Heart right ventricle (tissue), 16 donors: Measurements from ENCODE around the gene DAPK1. TPM values are rescaled to one million over a fixed set of nuclear protein-coding genes. Genes with fewer than 3 reads are reported as not detected.

Experiments used
- ATAC-seq, 8 donors: fragments of 200-7000 bp; cut with Tn5 transposase; one replicate each; pipeline ENCODE4 v1.9.1; 2020; ENCODE audit warnings: mild to moderate bottlenecking in 8 of 8, moderate library complexity in 8 of 8, moderate number of reproducible peaks in 1 of 8
- DNase-seq, 2 donors: peaks; one replicate each; pipeline ENCODE4 v3.0.0-alpha.2; 2020
- H3K27ac ChIP-seq, 10 donors: fragments of 200-600 bp; sonication (generic) in 2 of 10; one replicate each; pipeline versions ENCODE4 v1.5.0 to v1.8.0; 2020 to 2022; ENCODE audit warnings: mild to moderate bottlenecking in 3 of 10
- H3K27me3 ChIP-seq, 7 donors: fragments of 200-600 bp; one replicate each; pipeline ENCODE4 v1.8.0; 2021 to 2022; ENCODE audit warnings: mild to moderate bottlenecking in 2 of 7
- H3K36me3 ChIP-seq, 9 donors: fragments of 200-600 bp; sonication (generic) in 1 of 9; one replicate each; pipeline versions ENCODE4 v1.5.0 to v1.8.0; 2020 to 2022; ENCODE audit warnings: mild to moderate bottlenecking in 2 of 9
- H3K4me1 ChIP-seq, 9 donors: fragments of 200-600 bp; sonication (generic) in 1 of 9; one replicate each; pipeline versions ENCODE4 v1.5.0 to v1.8.0; 2020 to 2022; ENCODE audit warnings: mild to moderate bottlenecking in 4 of 9
- H3K4me3 ChIP-seq, 10 donors: fragments of 200-600 bp; sonication (generic) in 2 of 10; one replicate each; pipeline versions ENCODE4 v1.5.0 to v1.8.0; 2020 to 2022; ENCODE audit warnings: mild to moderate bottlenecking in 7 of 10, moderate library complexity in 2 of 10
- H3K9me3 ChIP-seq, 11 donors: fragments of 200-600 bp in 10 of 11; sonication (generic) in 2 of 11; one replicate each; pipeline versions ENCODE4 v1.5.0 to v1.8.0; 2013 to 2022; ENCODE audit warnings: mild to moderate bottlenecking in 2 of 11, control low read depth in 1 of 11, moderate library complexity in 1 of 11
- CTCF ChIP-seq, 9 donors: fragments of 200-600 bp; sonication (generic) in 2 of 9; IDR thresholded peaks; one replicate each; pipeline versions ENCODE4 v1.5.0 to v1.8.0; 2021 to 2022; ENCODE audit warnings: antibody characterized with exemption in 9 of 9, mild to moderate bottlenecking in 5 of 9, moderate library complexity in 1 of 9
- WGBS, 2 donors: extraction: QIAGEN DNeasy Blood & Tissue Kit; methylation state at CpG; one replicate each; pipeline ENCODE4 v1.1.7; 2013; ENCODE audit warnings: inconsistent platforms in 1 of 2; 5-methylcytosine and 5-hydroxymethylcytosine counted together
- intact Hi-C, 10 donors: fragments of 100-400 bp; cut with DNase I; formaldehyde crosslinking; loops; one replicate each; pipeline versions ENCODE4 v1.11.1 to v1.14.2; 2022
- polyA plus RNA-seq, 2 donors: library from polyadenylated mRNA; stranded (reverse); fragments of 200-250 nt; gene quantifications; one replicate each; pipeline ENCODE4 v1.2.3, GENCODE V29; 2013
- total RNA-seq, 10 donors: library from RNA; stranded (reverse); fragmentation: NEBNext Ultra II Directional in 3 of 10; extraction: Animal tissue kit (Norgen Biotek cat#: 25700) in 3 of 10; gene quantifications; one replicate each; pipeline versions ENCODE4 v1.2.1 to v1.2.4, GENCODE V29; 2021 to 2023
- donor health status: Arrhythmogenic right ventricular cardiomyopathy.
- donor health status: ischemic (EF 13 %, LVEDD 7.1; RV severe dilation, severe dysfunction).
- donor health status: healthy with polysubstance abuse.
- donor health status: DM: no; HTN: yes; CAD: no.
- donor health status: DM: no; HTN: no; CAD: no.
- donor health status: ischemic (EF 25% LVEDD 6.9; RV normal size, moderate dysfunction).
- donor health status: ischemic (EF 25% LVEDD 5.7; RV mildly dilated, moderate dysfunction).
- donor health status: healthy.
- donor health status: DM: yes; HTN: yes; CAD: no.
- donor health status: Ischemic cardiomyopathy.
- donor health status: ischemic (EF 35%, LVEDD 5.7; RV mildly dilated, moderate dysfunction).
- donor health status: nonischemic (EF 11% LVEDD 7.7; RV severe dilation, severe dysfunction).
- donor health status: DM: yes; HTN: yes; CAD: no.
- donor health status: PGD.
- donor health status: ischemic (EF 29% LVEDD 5.4; RV normal size, mild dysfunction).
- donor health status: nonischemic (EF 23%, LVEDD 6.1; RV moderate dilation, normal function).

DAPK1 gene
- total and polyA plus RNA-seq, 12 donors: 1.1 to 15.5 (median 4.2) TPM

- ATAC-seq (no peak), DNase-seq (no peak)
- Histone ChIP-seq H3K27me3 (no peaks in the 10 kb centered on the region), H3K36me3 (peaks cover 0 to 41% (median 0%) of the 10 kb centered on the region in 9 donors), H3K9me3 (peaks cover 0 to 7% (median 0%) of the 10 kb centered on the region in 11 donors), H3K4me1 (no peaks in the 10 kb centered on the region), H3K4me3 (no peak overlapping the region), H3K27ac (no peak overlapping the region)
- WGBS, 2 donors: 93 to 95% methylated on average over 14 of the region's 14 CpGs
- intact Hi-C loops: no loop called here
- no peak for TF ChIP-seq CTCF (IDR thresholded peaks at IDR 0.05)
Observed at GRCh38 chr9:87698069-87698809, 200.6 kb downstream of the DAPK1 start.

- Histone ChIP-seq H3K36me3 (peaks cover 0 to 44% (median 0%) of the 10 kb centered on the region in 9 donors), H3K27ac (no peak overlapping the region), H3K9me3 (no peaks in the 10 kb centered on the region), H3K4me3 (no peak overlapping the region), H3K4me1 (no peaks in the 10 kb centered on the region), H3K27me3 (no peaks in the 10 kb centered on the region)
- ATAC-seq: no peak
- DNase-seq: no peak
- no peak for TF ChIP-seq CTCF (IDR thresholded peaks at IDR 0.05)
- WGBS, 2 donors: 92 to 94% methylated on average over 4 of the region's 4 CpGs
- intact Hi-C loops: no loop called here
Observed at GRCh38 chr9:87699835-87700234, 202.2 kb downstream of the DAPK1 start.

- no peaks in the 10 kb centered on the region for H3K9me3 ChIP-seq
- intact Hi-C loops: no loop called here
- ATAC-seq (no peak), DNase-seq (no peak)
- TF ChIP-seq CTCF (IDR thresholded peaks at IDR 0.05): no peak
- WGBS, 2 donors: 85 to 91% methylated on average over 9 of the region's 9 CpGs
- no peak overlapping the region for H3K27ac ChIP-seq
- no peak overlapping the region for H3K4me3 ChIP-seq
- H3K27me3 ChIP-seq: no peaks in the 10 kb centered on the region
- no peaks in the 10 kb centered on the region for H3K4me1 ChIP-seq
- H3K36me3 ChIP-seq: peaks cover 0 to 52% (median 0%) of the 10 kb centered on the region in 9 donors
Observed at GRCh38 chr9:87701491-87701890, 203.8 kb downstream of the DAPK1 start.

- ATAC-seq (no peak), DNase-seq (no peak)
- intact Hi-C loops: no loop called here
- Histone ChIP-seq H3K27ac (no peak overlapping the region), H3K4me3 (no peak overlapping the region), H3K9me3 (no peaks in the 10 kb centered on the region), H3K36me3 (peaks cover 0 to 57% (median 0%) of the 10 kb centered on the region in 9 donors), H3K4me1 (no peaks in the 10 kb centered on the region), H3K27me3 (no peaks in the 10 kb centered on the region)
- 81 to 86% methylated on average over 6 of the region's 6 CpGs for WGBS, 2 donors
- TF ChIP-seq CTCF (IDR thresholded peaks at IDR 0.05): no peak
Observed at GRCh38 chr9:87701931-87702421, 204.3 kb downstream of the DAPK1 start.
